ENCODE data around the gene SYT3.

DNA sequence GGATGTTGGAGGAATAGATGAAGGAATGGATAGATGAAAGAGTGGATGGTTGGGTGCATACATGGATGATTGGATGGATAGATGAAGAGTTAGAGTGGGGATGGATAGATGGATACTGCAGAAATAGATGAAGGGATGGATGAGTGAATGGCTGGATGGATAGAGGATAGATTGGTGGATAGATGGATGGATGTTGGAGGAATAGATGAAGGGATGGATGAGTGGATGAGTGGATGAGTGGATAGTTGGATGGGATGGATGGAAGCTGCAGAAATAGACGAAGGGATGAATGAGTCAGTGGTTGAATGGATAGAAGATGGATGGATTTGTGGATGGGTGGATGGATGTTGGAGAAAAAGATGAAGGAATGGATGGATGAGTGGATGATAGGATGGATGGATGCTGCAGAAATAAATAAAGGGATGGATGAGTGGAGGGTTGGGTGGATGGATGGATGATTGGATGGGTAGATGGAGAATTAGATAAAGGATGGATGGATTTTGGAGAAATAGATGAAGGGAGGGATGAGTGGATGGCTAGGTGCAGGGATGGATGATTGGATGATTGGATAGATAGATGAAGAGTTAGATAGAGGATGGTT is 4.7 kb upstream of the SYT3 start:
- TF ChIP-seq CTCF (optimal IDR thresholded peaks at IDR 0.05 in 1 of 3, IDR thresholded peaks at IDR 0.05 in 1 of 3, conservative IDR thresholded peaks at IDR 0.05 in 1 of 3; ENCODE audit: extremely low read depth in 1 of 3, insufficient read depth in 2 of 3, low read length in 3 of 3), result no peak
- no peak for TF ChIP-seq EZH2 (IDR thresholded peaks at IDR 0.05; ENCODE audit: low read length)
